Immature natural killer cell (primary cell): ENCODE measurements around the gene PTPRE. TPM values are rescaled to one million over a fixed set of nuclear protein-coding genes. Genes with fewer than 3 reads are reported as not detected.

Source experiments
- DNase-seq, 3 donors: peaks; one replicate each; pipeline ENCODE4 v3.0.0; 2022; ENCODE audit warnings: mixed read lengths in 1 of 3
- H3K27ac Mint-ChIP-seq, 6 donors: one replicate each; pipeline ENCODE4 v1.8.0; 2020; ENCODE audit warnings: mixed read lengths in 6 of 6, mild to moderate bottlenecking in 5 of 6, inconsistent platforms in 4 of 6, moderate library complexity in 3 of 6
- H3K27me3 Mint-ChIP-seq, 3 donors: one replicate each; pipeline ENCODE4 v1.8.0; 2020 to 2021; ENCODE audit warnings: low read depth in 3 of 3, mild to moderate bottlenecking in 3 of 3, mixed read lengths in 3 of 3, moderate library complexity in 3 of 3, inconsistent platforms in 1 of 3
- H3K36me3 Mint-ChIP-seq, 3 donors: one replicate each; pipeline ENCODE4 v1.8.0; 2020; ENCODE audit warnings: mixed read lengths in 3 of 3, inconsistent platforms in 2 of 3, mild to moderate bottlenecking in 2 of 3
- H3K4me1 Mint-ChIP-seq, 2 donors: one replicate each; pipeline ENCODE4 v1.8.0; 2020; ENCODE audit warnings: inconsistent platforms in 2 of 2, mild to moderate bottlenecking in 2 of 2, mixed read lengths in 2 of 2, moderate library complexity in 1 of 2
- H3K4me3 Mint-ChIP-seq, 5 donors: one replicate each; pipeline ENCODE4 v1.8.0; 2020; ENCODE audit warnings: mild to moderate bottlenecking in 5 of 5, mixed read lengths in 5 of 5, inconsistent platforms in 3 of 5, moderate library complexity in 3 of 5
- H3K9me3 Mint-ChIP-seq, 6 donors: one replicate each; pipeline ENCODE4 v1.8.0; 2020; ENCODE audit warnings: mild to moderate bottlenecking in 6 of 6, mixed read lengths in 6 of 6, inconsistent platforms in 4 of 6, moderate library complexity in 3 of 6
- polyA plus RNA-seq, 3 donors: library from polyadenylated mRNA; unstranded; fragments of 300-500 nt; fragmentation: Illumina TruSeq; gene quantifications; one replicate each; pipeline ENCODE4 v1.2.3, GENCODE V29; 2021

The PTPRE gene
- polyA plus RNA-seq, 3 donors from 2014 or later: 35.7 to 73.1 (median 40.3) TPM

DNA sequence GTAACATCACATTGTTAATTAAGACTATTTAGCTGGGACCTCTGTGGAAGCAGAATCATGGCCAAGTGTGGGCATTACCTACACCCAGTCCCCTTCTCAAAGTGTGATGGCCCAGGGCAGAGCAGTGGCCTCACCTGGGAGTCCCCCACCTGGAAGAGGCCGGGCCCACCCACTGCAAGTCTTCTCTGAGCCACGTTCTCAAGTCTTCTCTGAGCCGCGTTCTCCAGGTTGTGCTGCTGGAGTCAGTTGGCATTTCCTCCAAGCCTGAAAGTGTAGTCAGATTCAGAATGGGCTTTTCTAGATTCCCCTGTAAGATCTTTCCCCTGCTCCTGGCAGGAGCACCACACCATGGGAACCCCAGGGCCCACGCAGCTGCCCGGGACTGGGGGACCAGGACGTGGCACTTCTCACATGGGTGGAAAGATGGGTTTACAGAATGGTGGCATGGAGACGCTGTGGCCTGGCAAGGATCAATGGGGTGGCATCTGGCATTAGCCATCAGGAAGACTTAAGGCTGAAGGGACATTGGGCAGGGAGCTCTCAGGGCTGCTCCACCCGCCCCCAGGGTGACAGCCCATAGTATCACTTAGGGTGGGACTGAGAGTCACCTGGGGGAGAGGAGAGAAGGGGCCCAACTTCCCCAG is 151.3 kb downstream of the PTPRE start:
- no peaks in the 10 kb centered on the region for H3K9me3 Mint-ChIP-seq
- H3K4me1 Mint-ChIP-seq: peaks cover 82 to 94% of the 10 kb centered on the region in 2 donors
- H3K36me3 Mint-ChIP-seq: peaks cover 28 to 55% (median 28%) of the 10 kb centered on the region in 3 donors
- H3K4me3 Mint-ChIP-seq: no peak overlapping the region
- no peak for DNase-seq
- H3K27ac Mint-ChIP-seq: peak overlapping the region; percentile 84 to 99 (median 92)
- H3K27me3 Mint-ChIP-seq: peaks cover 21 to 35% (median 26%) of the 10 kb centered on the region in 3 donors

DNA sequence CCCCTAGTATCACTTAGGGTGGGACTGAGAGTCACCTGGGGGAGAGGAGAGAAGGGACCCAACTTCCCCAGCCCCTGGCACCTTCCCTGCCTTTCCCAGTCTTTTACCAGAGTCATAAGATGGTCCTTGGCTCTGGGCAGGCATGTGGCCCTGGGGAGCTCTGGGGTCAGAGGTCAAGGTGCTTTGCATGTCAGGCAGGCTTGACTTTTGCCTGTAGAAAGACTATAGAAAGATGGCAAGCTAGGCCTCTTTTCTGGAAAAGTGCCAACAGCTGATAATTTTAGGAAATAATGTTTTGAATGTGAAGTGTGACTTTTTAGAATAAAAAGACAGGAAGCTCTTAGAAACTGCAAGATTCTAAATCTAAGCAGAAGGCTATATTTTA is 151.8 kb downstream of the PTPRE start:
- H3K4me3 Mint-ChIP-seq: peak overlapping the region in 1 of 5 donors; percentile 8
- DNase-seq: no peak
- peaks cover 23 to 37% (median 29%) of the 10 kb centered on the region in 3 donors for H3K27me3 Mint-ChIP-seq
- no peaks in the 10 kb centered on the region for H3K9me3 Mint-ChIP-seq
- H3K4me1 Mint-ChIP-seq: peaks cover 83 to 97% of the 10 kb centered on the region in 2 donors
- peaks cover 28 to 55% (median 28%) of the 10 kb centered on the region in 3 donors for H3K36me3 Mint-ChIP-seq
- peak overlapping the region; percentile 84 to 99 (median 95) for H3K27ac Mint-ChIP-seq

- peaks cover 24 to 51% (median 25%) of the 10 kb centered on the region in 3 donors for H3K36me3 Mint-ChIP-seq
- H3K27ac Mint-ChIP-seq: peak overlapping the region; percentile 84 to 99 (median 95)
- H3K9me3 Mint-ChIP-seq: no peaks in the 10 kb centered on the region
- DNase-seq: peak; percentile 33 to 44 (median 41)
- H3K4me3 Mint-ChIP-seq: peak overlapping the region in 4 of 5 donors; percentile 13 to 71 (median 54)
- peaks cover 84 to 97% of the 10 kb centered on the region in 2 donors for H3K4me1 Mint-ChIP-seq
- H3K27me3 Mint-ChIP-seq: peaks cover 26 to 35% (median 31%) of the 10 kb centered on the region in 3 donors
Measured at GRCh38 chr10:128059266-128059981, 152.5 kb downstream of the PTPRE start.

DNA sequence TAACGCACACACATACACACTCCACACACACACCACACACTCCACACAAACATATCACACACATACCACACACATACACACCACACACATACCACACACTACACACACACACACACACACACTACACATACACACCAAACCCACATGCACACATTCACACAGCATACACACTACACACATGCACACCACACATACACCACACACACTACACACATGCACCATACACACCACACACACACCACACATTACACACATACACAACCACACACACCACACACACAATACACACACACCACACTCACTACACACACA is 153.0 kb downstream of the PTPRE start:
- no peaks in the 10 kb centered on the region for H3K9me3 Mint-ChIP-seq
- peak overlapping the region; percentile 84 to 99 (median 95) for H3K27ac Mint-ChIP-seq
- no peak for DNase-seq
- peak overlapping the region in 4 of 5 donors; percentile 8 to 71 (median 40) for H3K4me3 Mint-ChIP-seq
- H3K36me3 Mint-ChIP-seq: peaks cover 28 to 53% (median 29%) of the 10 kb centered on the region in 3 donors
- peaks cover 31 to 40% (median 32%) of the 10 kb centered on the region in 3 donors for H3K27me3 Mint-ChIP-seq
- H3K4me1 Mint-ChIP-seq: peaks cover 85 to 97% of the 10 kb centered on the region in 2 donors

GRCh38 chr10:128060341-128061250 is 153.7 kb downstream of the PTPRE start:
- H3K36me3 Mint-ChIP-seq: peaks cover 31 to 53% (median 31%) of the 10 kb centered on the region in 3 donors
- no peaks in the 10 kb centered on the region for H3K9me3 Mint-ChIP-seq
- peak overlapping the region in 4 of 5 donors; percentile 8 to 71 (median 40) for H3K4me3 Mint-ChIP-seq
- peak overlapping the region; percentile 84 to 99 (median 95) for H3K27ac Mint-ChIP-seq
- DNase-seq: no peak
- H3K4me1 Mint-ChIP-seq: peaks cover 86 to 97% of the 10 kb centered on the region in 2 donors
- peaks cover 27 to 44% (median 37%) of the 10 kb centered on the region in 3 donors for H3K27me3 Mint-ChIP-seq

GRCh38 chr10:128061306-128062300 is 154.7 kb downstream of the PTPRE start:
- H3K27ac Mint-ChIP-seq: peak overlapping the region; percentile 90 to 100 (median 95)
- DNase-seq: no peak
- peaks cover 87 to 97% of the 10 kb centered on the region in 2 donors for H3K4me1 Mint-ChIP-seq
- peak overlapping the region; percentile 63 to 88 (median 84) for H3K4me3 Mint-ChIP-seq
- H3K9me3 Mint-ChIP-seq: no peaks in the 10 kb centered on the region
- H3K36me3 Mint-ChIP-seq: peaks cover 31 to 53% (median 34%) of the 10 kb centered on the region in 3 donors
- H3K27me3 Mint-ChIP-seq: peaks cover 23 to 44% (median 39%) of the 10 kb centered on the region in 3 donors

GRCh38 chr10:128062331-128062880 is 155.5 kb downstream of the PTPRE start:
- peaks cover 0 to 3% (median 0%) of the 10 kb centered on the region in 6 donors for H3K9me3 Mint-ChIP-seq
- H3K4me1 Mint-ChIP-seq: peaks cover 94 to 100% of the 10 kb centered on the region in 2 donors
- H3K36me3 Mint-ChIP-seq: peaks cover 36 to 56% (median 41%) of the 10 kb centered on the region in 3 donors
- H3K4me3 Mint-ChIP-seq: peak overlapping the region; percentile 63 to 88 (median 84)
- peaks cover 25 to 44% (median 38%) of the 10 kb centered on the region in 3 donors for H3K27me3 Mint-ChIP-seq
- H3K27ac Mint-ChIP-seq: peak overlapping the region; percentile 90 to 100 (median 95)
- peak; percentile 60 to 68 (median 67) for DNase-seq

DNA sequence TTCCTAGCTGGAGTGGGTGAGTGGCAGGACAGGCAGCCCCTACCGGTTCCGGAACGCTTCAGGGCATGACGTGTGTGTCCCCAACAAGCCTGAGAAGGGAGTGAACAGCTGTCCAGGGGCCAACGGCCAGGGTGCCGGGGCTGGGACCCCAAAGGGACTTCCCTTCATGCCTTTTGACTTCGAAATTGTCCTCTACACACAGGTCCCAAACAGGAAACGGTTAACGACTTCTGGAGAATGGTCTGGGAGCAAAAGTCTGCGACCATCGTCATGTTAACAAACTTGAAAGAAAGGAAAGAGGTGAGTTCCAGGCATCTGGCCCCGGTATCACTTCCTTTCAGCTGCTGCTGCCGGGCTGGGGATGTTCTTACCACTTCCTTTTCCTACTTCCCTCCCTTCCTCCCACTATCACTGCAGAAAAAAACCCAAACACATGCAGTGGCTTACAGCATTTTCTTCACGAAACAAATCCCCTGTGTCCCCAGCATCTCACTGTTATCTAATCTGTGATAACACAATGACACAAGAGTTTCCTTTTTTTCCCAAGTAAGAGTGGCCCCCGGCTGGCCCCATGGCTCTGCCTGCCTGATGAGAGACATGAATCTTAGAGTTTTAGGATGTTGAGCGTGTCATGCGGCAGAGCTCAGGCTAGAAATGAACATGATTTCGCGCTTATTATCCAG is 156.1 kb downstream of the PTPRE start:
- peak; percentile 72 to 75 (median 73) for DNase-seq
- peaks cover 0 to 3% (median 0%) of the 10 kb centered on the region in 6 donors for H3K9me3 Mint-ChIP-seq
- peak overlapping the region; percentile 90 to 100 (median 95) for H3K27ac Mint-ChIP-seq
- H3K4me3 Mint-ChIP-seq: peak overlapping the region; percentile 63 to 88 (median 84)
- H3K36me3 Mint-ChIP-seq: peaks cover 35 to 55% (median 39%) of the 10 kb centered on the region in 3 donors
- peaks cover 93 to 97% of the 10 kb centered on the region in 2 donors for H3K4me1 Mint-ChIP-seq
- H3K27me3 Mint-ChIP-seq: peaks cover 26 to 45% (median 36%) of the 10 kb centered on the region in 3 donors

GRCh38 chr10:128063736-128064107 is 156.8 kb downstream of the PTPRE start:
- Mint-ChIP-seq H3K36me3 (peaks cover 35 to 60% (median 39%) of the 10 kb centered on the region in 3 donors), H3K9me3 (peaks cover 0 to 3% (median 0%) of the 10 kb centered on the region in 6 donors), H3K27ac (peak overlapping the region; percentile 90 to 100 (median 95))

GRCh38 chr10:128064108-128064969 is 157.4 kb downstream of the PTPRE start:
- Mint-ChIP-seq H3K4me1 (peaks cover 86 to 88% of the 10 kb centered on the region in 2 donors), H3K27ac (peak overlapping the region; percentile 90 to 100 (median 95)), H3K27me3 (peaks cover 21 to 45% (median 34%) of the 10 kb centered on the region in 3 donors), H3K4me3 (peak overlapping the region; percentile 63 to 88 (median 84)), H3K9me3 (peaks cover 0 to 3% (median 0%) of the 10 kb centered on the region in 6 donors), H3K36me3 (peaks cover 37 to 63% (median 42%) of the 10 kb centered on the region in 3 donors)
- DNase-seq: peak; percentile 85 to 87 (median 87)

More at GRCh38 chr10:128063736-128064107, 156.8 kb downstream of the PTPRE start:
- no peak for DNase-seq
- Mint-ChIP-seq H3K4me3 (peak overlapping the region; percentile 63 to 88 (median 84)), H3K4me1 (peaks cover 90% of the 10 kb centered on the region in 2 donors), H3K27me3 (peaks cover 21 to 45% (median 34%) of the 10 kb centered on the region in 3 donors)
